ENCODE results near the gene KCNK4.

KCNK4 gene

DNA sequence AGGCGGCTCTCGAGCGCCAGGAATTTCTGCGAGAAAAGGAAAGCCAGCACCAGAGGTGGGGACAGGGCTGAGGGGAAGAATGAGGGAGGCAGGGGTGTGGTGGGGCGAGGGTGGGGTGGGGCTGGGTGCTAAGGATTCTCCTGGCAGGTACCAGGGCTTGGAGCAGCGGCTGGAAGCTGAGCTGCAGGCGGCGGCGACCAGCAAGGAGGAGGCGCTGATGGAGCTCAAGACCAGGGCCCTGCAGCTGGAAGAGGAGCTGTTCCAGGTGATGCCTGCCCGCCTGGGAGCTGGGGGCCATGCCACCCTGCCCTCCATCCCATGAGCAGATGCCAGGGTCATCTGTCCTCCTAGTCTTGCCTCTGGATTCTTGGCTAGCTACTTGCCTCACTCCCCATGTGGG, 58.3 kb downstream of the KCNK4 start:
- H3K4me3 ChIP-seq (ENCODE audit: low read depth, low read length), result no peak overlapping the region
- no peak for DNase-seq (ENCODE audit: low read depth, low spot score)
- POLR2A ChIA-PET, result no interaction called here
- CTCF ChIA-PET, result interaction anchor here (12.3 to 21.8 kb wide), 3 partner anchors 2 to 46 kb away, joined by 127 to 414 read pairs (median 414); partner anchors contain the start of genes CCDC88B, ESRRA and RPS6KA4
- no peak for TF ChIP-seq CTCF (IDR thresholded peaks at IDR 0.05; ENCODE audit: insufficient read depth, low read length, missing control alignments)
